ENCODE results near the gene CAMTA1. TPM values are rescaled to one million over a fixed set of nuclear protein-coding genes. Genes with fewer than 3 reads are reported as not detected.

Gene CAMTA1
- total RNA-seq, 2 donors from 2014 or later = 105 to 113 TPM

GRCh38 chr1:7356079-7356478, 570.8 kb downstream of the CAMTA1 start:
- TF ChIP-seq CTCF (IDR thresholded peaks at IDR 0.05) = no peak
- H3K4me1 ChIP-seq (ENCODE audit: control insufficient read depth in 1 of 2, low read depth in 2 of 2) = no peaks in the 10 kb centered on the region
- no peak for ATAC-seq (ENCODE audit: insufficient number of reproducible peaks, low FRiP score, low read depth)

DNA sequence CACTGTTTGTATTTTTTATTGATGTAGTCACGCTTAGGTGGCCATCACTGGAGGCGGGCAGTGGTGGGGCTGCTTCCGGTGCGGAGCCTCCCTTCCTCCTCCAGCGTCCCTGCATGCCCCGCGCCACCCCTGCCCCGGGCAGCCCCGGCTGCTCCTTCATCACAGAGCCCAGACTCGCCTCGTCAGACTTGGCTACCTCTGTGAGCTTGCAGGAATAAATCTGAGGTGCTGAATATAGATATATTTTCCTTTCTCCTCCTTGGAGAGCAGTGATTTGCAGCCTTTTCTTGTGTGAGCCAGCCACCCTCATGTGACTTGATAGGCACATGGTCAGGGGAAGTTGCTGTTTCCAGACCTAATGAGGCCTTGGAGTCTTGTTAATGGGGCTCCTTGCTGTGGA, 573.2 kb downstream of the CAMTA1 start:
- no peak for TF ChIP-seq CTCF (IDR thresholded peaks at IDR 0.05)
- DNase-seq (ENCODE audit: low spot score) (no peak), ATAC-seq (ENCODE audit: insufficient number of reproducible peaks, low FRiP score, low read depth) (no peak)
- Histone ChIP-seq H3K27ac (no peak overlapping the region), H3K27me3 (replicated peaks; ENCODE audit: insufficient read depth) (no peaks in the 10 kb centered on the region), H3K36me3 (no peaks in the 10 kb centered on the region), H3K4me1 (ENCODE audit: control insufficient read depth in 1 of 2, low read depth in 2 of 2) (no peaks in the 10 kb centered on the region), H3K9me3 (no peaks in the 10 kb centered on the region), H3K4me3 (no peak overlapping the region)

More at GRCh38 chr1:7356079-7356478, 570.8 kb downstream of the CAMTA1 start:
- Histone ChIP-seq H3K27me3 (replicated peaks; ENCODE audit: insufficient read depth) (no peaks in the 10 kb centered on the region), H3K4me3 (no peak overlapping the region), H3K9me3 (no peaks in the 10 kb centered on the region), H3K36me3 (no peaks in the 10 kb centered on the region), H3K27ac (no peak overlapping the region)
- no peak for DNase-seq (ENCODE audit: low spot score)

- DNase-seq (ENCODE audit: low spot score) (no peak), ATAC-seq (ENCODE audit: insufficient number of reproducible peaks, low FRiP score, low read depth) (no peak)
- no peaks in the 10 kb centered on the region for H3K27me3 ChIP-seq (replicated peaks; ENCODE audit: insufficient read depth)
- H3K4me3 ChIP-seq = no peak overlapping the region
- H3K4me1 ChIP-seq (ENCODE audit: control insufficient read depth in 1 of 2, low read depth in 2 of 2) = no peaks in the 10 kb centered on the region
- H3K36me3 ChIP-seq = no peaks in the 10 kb centered on the region
- no peak for TF ChIP-seq CTCF (IDR thresholded peaks at IDR 0.05)
- no peak overlapping the region for H3K27ac ChIP-seq
- no peaks in the 10 kb centered on the region for H3K9me3 ChIP-seq
These were observed 575.3 kb downstream of the CAMTA1 start for GRCh38 chr1:7360526-7360925.

DNA sequence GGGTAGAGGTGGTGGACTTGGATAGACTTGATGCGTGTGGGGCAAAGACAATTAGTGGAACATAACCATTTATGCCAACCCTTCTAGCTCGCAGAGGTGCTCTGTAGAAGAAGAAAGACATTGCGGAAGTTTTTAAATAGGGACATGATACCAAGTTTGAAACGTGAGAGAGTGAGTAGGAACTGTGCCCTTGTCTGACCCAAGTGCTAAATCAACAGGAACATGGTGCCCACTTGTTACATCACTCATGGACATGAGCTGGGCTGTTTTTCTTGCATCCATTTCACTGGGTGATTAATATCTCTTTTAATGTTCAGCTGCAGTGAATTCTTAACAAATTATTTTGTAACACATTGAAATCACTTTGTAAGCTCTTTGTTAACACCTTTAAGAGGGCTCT, 577.7 kb downstream of the CAMTA1 start:
- no peak overlapping the region for H3K4me3 ChIP-seq
- no peak for DNase-seq (ENCODE audit: low spot score)
- TF ChIP-seq CTCF (IDR thresholded peaks at IDR 0.05) = no peak
- no peaks in the 10 kb centered on the region for H3K27me3 ChIP-seq (replicated peaks; ENCODE audit: insufficient read depth)
- ATAC-seq (ENCODE audit: insufficient number of reproducible peaks, low FRiP score, low read depth) = no peak
- no peaks in the 10 kb centered on the region for H3K9me3 ChIP-seq
- no peak overlapping the region for H3K27ac ChIP-seq
- no peaks in the 10 kb centered on the region for H3K4me1 ChIP-seq (ENCODE audit: control insufficient read depth in 1 of 2, low read depth in 2 of 2)
- H3K36me3 ChIP-seq = no peaks in the 10 kb centered on the region

DNA sequence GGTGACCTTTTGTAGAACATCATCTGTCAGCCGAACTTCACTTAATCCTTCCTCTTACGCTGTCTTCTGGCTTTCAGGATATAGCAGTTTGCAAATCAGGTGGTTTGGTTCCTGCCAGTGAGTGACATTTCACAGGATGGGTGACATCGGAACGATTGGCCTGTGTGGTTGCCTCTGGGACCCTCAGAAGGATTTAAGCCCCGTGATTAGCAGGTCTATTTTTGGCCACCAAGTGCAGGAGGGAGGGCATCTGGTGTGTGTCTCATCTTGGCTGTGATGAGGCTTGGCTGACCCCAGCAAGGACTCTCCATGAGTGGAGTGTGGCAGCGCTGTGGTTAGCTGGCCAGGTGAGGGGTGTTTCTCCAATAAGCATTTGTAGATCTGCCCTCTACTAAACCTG, 578.2 kb downstream of the CAMTA1 start:
- no peak for ATAC-seq (ENCODE audit: insufficient number of reproducible peaks, low FRiP score, low read depth)
- no peaks in the 10 kb centered on the region for H3K27me3 ChIP-seq (replicated peaks; ENCODE audit: insufficient read depth)
- H3K9me3 ChIP-seq = no peaks in the 10 kb centered on the region

More for the DNA sequence above, 578.2 kb downstream of the CAMTA1 start:
- no peak for DNase-seq (ENCODE audit: low spot score)
- TF ChIP-seq CTCF (IDR thresholded peaks at IDR 0.05) = no peak
- no peaks in the 10 kb centered on the region for H3K4me1 ChIP-seq (ENCODE audit: control insufficient read depth in 1 of 2, low read depth in 2 of 2)
- H3K27ac ChIP-seq = no peak overlapping the region
- H3K36me3 ChIP-seq = no peaks in the 10 kb centered on the region
- H3K4me3 ChIP-seq = no peak overlapping the region
